Activated CD4-positive, CD25-positive, alpha-beta regulatory T cell treated with anti-CD3 and anti-CD28 coated beads, Interleukin-2, amount 50 U/mL, for 72 hours (primary cell): ENCODE measurements around the gene KRTAP5-1.
"Not testable (repeated sequence)": the region's sequence is repeated elsewhere in the genome, so short reads cannot be mapped to it uniquely, and the experiment has no call there.

ENCODE experiments used
- DNase-seq: peaks from one replicate; pipeline ENCODE4 v3.0.0; 2021

The KRTAP5-1 gene

DNA sequence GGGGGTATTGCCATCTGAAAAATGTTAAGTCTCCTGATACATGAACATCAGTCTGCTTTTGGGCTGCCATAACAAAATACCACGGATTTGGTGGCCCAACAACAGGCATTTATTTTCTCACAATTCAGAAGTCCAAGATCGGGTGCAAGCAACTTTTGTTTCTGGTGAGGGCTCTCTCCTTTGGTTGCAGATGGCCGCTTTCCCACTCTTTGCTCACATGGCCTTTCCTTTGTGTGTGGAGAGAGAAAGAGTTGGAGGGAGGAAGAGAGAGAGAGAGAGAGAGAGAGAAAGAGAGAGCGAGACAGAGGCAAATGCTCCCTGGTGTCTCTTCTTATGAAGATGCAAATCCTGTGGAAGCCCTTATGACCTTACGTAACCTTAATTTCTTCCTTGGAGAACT, 15.5 kb upstream of the KRTAP5-1 start:
- DNase-seq: no peak

DNA sequence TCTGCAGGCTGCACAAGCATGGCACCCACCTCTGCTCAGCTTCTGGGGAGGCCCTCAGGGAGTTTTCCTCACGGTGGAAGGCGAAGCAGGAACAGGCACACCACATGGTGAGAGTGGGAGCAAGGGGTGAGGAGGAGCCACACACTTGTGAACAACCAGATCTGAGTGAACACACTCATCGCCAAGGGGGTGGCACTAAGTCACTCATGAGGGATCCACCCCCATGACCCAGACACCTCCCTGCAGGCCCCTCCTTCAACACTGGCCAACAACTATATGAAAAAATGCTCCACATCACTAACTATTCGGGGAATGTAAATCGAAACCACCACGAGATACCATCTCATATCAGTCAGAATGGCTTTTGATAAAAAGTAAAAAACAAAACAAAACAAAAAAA, 13.7 kb upstream of the KRTAP5-1 start:
- DNase-seq: no peak

DNA sequence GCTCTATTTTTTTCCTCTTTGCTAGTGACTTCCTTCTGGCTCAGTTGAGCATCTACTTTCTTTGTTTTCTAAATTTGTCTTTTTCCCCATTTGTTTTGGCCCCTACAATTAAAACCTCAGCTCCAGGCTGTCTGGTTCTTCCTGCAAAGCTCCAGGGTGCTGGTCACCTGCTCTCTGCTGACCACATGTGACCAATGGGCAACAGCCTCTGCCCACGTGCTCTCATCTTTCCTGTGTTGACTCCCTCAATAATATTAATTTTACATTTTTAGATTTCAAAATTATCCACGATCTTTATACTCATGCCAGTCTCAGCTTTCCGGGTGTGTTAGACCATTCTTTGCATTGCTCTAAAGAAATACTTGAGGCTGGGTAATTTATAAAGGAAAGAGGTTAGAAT, 13.3 kb upstream of the KRTAP5-1 start:
- DNase-seq: not testable (repeated sequence)

DNA sequence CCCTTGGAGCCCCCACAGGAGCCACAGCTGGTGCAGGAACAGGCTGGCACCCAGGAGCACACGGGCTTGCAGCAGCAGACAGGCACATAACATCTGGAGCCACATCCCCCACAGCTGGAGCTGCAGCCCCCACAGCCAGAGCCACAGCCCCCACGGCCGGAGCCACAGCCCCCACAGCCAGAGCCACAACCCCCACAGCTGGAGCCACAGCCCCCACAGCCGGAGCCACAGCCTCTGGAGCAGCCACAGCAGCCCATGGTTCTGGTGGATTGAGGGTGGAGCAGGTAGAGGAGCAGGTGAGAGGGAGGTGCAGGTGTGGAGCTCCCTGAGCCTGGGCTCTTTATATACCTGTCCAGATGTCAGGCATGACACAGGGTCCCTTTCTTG, 12.9 kb upstream of the KRTAP5-1 start, which contains the start of gene KRTAP5-2:
KRTAP5-2 (minus strand) TSS at position 301 of the 387 bp plus-strand sequence; CDS start at position 257, 44 bp downstream.
- DNase-seq: no peak

DNA sequence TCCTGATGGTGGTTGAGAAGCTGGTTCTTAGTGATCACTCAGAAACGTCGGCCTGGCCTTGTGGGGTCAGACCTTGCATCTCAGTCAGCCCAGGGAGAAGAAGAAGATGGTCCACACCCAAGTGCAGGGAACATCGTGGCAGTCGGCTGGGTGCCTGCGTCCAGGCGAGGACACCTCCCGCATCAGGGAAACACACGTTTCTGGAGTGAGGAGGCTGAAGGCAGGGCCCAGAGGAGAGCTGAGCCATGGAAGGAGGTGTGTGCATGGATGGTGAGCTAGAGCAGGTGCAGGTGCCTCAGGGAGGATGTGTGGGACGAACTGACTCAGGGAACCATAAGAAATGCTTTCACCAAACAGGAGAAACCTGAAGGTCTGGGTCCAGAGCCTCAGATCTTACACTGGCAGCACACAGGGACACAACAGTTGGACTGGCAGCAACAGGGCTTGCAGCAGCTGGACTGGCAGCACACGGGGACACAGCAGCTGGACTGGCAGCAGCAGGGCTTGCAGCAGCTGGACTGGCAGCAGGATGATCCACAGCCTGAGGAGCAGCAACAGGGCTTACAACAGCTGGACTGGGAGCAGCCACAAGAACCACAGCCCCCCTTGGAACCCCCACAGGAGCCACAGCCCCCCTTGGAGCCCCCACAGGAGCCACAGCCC, 12.4 kb upstream of the KRTAP5-1 start:
- DNase-seq: no peak

DNA sequence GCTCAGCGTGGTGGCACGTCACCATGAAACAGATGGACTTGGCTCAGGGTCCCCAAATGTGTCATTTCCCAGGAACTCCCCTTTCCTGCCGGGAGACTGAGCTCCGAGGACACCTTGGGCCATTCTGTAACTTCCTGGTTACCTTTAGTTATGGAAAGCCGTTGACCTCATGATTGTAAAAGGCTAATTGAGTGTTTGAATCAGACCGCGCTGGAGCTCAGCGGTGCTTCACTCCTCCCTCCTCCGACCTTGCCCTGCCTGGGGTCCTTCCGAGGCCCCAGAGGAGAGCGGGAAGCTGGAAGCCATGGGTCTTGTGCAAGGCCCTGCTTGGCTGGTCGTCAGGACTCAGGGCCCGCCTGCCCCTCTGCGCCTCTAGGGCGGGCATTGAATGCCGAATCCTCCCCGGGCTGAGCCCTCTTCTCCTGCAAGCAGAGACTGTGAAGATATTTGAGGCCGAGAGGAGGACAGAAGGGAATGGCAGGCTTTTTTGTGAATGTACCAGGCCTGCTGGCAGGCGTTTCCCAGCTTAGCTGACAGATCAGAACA, 11.6 kb upstream of the KRTAP5-1 start:
- DNase-seq: not testable (repeated sequence)

DNA sequence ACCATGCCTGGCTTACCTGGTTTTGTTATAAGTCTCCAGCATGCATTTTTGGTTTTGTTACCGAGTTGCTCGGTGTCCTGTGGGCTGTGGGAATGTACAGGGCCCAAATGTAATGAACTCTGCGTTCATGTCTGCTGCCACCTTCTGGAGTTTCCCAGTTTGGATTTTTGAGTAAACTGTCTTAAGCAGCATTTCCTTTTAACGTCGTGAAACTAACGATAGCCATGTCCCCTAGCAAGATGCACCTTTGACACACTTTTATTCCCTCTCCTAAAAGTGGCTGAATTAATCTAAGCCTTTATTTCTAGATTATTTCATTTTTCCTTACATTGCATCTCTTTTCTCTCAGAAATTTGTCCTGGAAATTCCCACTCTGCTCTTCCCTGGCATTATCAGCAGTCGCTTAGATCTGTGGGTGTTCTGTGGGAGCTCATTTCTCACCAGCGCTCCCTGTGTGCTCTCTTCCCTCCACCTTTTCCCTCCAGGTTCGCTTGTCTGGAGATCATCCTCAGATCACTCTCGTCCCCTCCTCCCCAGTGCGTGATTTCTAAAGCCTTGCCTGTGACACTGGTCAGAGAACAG, 11.0 kb upstream of the KRTAP5-1 start:
- DNase-seq: not testable (repeated sequence)

DNA sequence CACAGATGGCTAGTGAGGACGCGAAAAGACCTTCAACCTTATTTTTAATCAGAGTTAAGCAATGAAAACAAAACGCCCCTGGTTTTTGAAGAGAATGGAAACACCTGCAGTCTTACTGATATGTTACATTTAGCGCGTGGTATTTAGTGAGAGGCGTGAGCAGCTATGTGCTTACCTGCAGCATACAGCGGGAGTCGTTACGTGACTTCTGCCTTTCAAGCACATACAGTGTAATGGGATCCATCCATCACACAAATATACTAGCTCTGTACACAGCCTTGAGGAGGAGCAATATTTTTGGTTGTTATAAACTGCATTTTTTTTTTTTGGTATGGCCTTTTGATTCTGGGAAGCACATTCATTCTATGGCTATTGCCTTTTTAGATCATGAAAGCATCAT, 7.5 kb upstream of the KRTAP5-1 start:
- DNase-seq: no peak

DNA sequence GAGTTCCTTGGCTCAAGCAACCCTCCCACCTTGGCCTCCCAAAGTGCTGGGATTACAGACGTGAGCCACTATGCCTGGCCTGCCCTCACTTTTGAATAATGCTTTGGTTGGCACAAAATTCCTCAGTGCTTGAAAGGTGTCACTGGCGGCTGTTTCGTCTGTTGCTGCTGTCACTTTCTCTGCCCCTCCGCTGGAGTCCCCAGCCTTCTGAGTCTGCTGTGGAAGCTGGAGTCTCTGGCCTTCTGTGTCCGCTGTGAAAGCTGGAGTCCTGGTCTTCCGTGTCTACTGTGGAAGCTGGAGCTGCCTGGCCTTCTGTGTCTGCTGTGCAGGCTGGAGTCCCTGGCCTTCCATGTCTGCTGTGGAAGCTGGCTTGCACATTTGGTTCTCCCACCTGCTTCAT, 4.9 kb upstream of the KRTAP5-1 start:
- DNase-seq: no peak

DNA sequence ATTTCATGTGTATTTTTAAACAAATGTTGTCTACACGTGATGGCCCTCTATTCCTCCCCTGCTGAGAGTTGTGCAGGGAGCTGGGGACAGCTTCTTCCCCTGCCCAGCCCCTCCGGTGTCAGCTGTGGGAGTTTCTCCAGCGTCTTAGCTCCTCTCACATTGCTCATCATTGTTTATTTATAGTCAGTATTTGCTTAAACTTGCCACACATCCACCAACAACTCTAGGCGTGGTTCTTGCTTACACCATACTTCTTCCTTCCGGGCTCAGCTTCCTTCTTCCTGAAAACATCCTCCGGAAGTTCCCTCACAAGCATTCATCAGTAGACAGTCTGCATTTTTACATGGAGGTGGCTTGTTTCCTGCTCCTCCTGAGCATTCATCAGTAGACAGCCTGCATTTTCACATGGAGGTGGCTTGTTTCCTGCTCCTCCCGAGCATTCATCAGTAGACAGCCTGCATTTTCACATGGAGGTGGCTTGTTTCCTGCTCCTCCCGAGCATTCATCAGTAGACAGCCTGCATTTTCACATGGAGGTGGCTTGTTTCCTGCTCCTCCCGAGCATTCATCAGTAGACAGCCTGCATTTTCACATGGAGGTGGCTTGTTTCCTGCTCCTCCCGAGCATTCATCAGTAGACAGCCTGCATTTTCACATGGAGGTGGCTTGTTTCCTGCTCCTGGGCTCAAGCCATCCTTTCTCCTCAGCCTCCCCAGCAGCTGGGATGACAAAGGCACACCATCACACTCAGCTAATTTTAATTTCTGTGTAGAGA, 4.3 kb upstream of the KRTAP5-1 start:
- not testable (repeated sequence) for DNase-seq

DNA sequence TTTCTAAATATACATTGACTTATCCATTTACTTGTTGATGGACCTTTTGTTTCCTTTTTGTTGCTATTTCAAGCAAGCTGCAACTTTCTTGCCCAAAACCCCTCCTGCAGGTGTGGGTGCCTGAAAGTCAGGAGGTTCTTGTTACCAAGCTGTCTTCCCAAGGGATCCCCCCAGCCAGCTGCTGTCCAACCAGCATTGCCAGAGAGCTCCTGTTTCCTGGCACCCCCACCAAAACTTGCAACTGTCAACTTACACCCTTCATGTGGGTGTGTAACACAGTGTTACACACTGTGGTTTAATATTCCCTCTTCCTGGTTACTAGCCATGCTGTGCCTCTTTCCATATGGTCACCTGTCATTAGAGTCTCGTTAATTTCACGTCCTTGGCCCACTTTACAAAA, 1.6 kb upstream of the KRTAP5-1 start:
- no peak for DNase-seq

DNA sequence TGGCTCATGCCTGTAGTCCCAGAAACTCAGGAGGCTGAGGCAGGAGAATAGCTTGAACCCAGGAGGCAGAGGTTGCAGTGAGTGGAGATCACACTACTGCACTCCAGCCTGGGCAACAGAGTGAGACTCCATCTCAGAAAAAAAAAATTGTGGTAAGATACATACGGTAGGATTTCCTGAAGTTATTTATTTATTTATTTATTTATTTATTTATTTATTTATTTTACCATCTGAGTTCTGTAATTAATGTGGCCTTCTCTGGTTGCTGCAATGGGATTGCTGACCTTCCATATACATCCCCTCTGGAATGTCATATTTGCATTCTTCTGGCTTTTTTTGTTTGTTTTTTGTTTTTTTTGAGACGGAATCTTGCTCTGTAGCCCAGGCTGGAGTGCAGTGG, 2.2 kb downstream of the KRTAP5-1 start:
- not testable (repeated sequence) for DNase-seq

DNA sequence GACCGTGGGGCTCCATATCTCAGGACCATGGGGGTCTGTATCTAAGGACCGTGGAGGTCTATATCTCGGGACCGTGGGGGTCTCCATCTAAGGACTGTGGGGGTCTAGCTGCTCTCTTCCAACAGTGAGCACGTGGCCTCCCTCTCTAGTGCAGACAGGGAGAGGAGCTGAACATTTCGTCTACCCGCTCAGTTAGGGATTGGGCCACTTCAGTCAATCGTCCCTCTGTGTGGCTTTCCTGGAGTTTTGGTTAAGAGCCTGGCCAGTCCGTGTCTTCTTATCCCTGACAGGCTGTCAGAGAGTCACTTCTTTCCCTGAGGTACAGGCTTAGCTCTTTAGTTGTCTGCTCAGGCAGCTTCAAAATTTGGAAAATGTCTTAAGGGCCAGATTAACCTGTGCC, 3.1 kb downstream of the KRTAP5-1 start:
- no peak for DNase-seq

DNA sequence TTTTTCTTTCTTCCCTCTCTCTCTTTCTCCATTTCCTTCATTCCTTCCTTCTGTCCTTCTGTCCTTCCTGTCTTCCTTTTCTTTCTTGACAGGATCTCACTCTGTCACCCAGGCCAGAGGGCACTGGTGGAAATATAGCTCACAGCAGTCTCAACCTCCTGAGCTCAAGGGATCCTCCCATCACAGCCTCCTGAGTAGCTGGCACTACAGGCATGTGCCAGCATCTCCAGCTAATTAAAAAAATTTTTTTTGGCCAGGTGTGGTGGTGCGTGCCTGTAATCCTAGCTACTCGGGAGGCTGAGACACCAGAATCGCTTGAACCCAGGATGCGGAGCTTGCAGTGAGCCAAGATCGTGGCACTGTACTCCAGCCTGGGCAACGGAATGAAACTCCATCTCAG, 8.3 kb downstream of the KRTAP5-1 start:
- DNase-seq: no peak

DNA sequence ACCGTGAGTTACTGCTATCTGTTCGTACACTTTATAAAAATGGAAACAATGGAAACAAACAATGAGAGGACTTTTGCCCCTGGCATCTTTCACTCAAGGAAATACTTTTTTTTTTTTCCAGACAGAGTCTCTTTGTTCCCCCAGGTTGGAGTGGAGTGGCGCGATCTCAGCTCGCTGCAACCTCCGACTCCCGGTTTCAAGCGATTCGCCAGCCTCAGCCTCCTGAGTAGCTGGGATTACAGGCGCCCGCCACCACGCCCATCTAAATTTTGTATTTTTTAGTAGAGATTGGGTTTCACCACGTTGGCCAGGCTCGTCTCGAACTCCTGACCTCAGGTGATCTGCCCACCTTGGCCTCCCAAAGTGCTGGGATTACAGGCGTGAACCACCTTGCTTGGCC, 9.3 kb downstream of the KRTAP5-1 start:
- DNase-seq: not testable (repeated sequence)

DNA sequence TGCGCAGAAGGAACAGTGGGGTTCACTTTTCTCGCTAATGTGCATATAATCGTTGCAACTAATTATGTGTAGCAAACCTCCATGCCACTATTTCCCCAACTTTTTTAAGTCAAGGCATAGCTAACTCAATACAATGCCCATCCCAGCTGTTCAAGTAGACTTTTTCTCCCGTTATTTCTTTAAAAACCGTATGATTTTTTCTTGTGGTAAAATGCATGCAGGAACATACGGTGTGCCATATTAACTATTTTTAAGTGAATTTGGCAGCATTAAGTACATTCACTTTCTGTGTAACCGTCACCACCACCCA, 10.2 kb downstream of the KRTAP5-1 start:
- DNase-seq: no peak

DNA sequence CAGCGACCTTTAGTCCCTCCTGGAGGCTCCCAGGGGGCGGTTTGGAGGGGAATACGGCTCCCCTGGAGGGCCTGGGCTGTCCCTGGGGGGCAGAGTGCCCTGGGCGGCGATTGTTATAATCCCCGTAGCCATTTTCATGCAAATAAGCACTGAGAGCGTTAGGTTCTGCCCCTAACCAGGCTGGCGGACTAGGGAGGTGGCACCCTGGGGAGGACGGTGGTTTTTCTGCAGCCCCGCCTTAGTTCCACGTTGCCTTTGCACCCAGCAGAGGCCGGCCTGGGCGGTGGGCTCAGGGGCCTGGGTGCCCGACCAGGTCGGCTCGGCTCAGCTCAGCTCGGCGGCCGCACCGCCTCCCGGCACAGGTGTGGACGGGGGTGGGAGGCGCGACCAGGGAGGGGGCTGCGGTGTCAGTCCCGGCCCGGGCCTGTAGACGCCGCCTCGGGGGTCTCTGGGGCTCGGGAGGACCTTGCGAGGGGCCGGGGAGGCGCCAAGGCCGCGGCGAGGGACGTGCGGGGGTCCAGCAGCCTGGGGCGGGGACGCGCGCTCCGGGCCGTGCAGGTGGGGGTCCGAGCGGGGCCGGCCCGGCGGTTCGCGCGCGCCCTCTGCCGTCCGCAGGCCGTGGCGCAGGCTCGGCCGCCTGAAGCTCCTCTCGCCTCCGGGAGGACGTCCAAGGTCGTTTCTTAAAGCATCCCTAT, 10.7 kb downstream of the KRTAP5-1 start:
- DNase-seq: peak; percentile 75

DNA sequence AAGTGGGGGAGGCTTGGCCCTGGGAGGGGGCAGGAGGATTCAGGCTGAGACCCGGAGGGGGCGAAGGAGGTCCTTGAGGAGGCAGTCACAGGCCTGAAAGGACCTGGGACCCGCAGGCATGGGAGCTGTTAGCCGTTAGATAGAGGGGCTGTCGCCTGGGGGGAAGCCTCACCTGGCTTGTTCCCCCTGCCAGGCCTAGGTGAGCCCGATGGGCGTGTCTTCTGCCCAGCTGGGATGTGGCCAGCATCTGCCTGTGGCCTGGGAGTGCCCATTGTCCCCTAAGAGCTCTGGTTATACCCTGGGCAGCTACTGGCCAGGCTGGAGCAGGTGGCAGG, 11.2 kb downstream of the KRTAP5-1 start:
- DNase-seq: no peak

DNA sequence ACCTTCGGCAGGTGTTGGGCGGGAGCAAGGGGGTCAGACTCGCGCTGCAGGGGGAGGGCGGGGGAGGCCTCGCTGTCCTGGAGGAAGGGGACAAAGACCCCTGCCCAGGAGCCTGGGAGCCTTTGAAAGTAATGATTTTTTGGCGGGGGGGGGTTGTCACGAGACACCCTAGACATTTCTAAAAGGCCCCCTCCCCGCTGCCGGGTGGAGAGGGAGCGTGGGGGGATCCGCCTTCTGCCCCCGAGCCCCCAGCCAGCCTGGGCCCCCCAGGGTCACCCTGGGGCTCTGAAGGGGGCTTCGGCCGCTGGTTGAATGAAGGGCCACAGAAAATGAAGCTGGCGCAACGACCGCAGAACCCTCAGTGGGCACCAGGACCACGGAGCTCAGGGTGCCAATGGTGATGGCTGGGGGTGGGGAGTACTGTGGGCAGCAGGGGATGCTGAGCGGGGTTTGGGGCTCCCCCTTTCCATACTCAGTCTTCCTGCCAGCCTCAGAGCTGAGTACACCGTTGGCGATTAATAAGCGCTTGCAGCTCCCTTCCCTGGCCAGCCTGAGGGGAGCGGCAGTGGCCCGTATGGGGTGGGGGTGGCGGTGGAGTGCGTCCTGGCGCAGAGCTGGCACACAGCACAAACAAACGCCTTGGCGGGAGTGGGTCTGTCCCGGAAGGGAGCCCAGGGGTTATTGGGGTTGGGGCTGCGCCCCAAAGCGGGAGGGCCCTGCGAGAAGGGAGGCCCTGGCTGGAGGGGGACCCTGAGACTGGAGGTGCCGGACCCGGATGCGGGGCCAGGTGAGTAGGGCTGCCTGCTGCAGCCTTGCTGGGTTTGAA, 11.8 kb downstream of the KRTAP5-1 start:
- DNase-seq: peak; percentile 51

DNA sequence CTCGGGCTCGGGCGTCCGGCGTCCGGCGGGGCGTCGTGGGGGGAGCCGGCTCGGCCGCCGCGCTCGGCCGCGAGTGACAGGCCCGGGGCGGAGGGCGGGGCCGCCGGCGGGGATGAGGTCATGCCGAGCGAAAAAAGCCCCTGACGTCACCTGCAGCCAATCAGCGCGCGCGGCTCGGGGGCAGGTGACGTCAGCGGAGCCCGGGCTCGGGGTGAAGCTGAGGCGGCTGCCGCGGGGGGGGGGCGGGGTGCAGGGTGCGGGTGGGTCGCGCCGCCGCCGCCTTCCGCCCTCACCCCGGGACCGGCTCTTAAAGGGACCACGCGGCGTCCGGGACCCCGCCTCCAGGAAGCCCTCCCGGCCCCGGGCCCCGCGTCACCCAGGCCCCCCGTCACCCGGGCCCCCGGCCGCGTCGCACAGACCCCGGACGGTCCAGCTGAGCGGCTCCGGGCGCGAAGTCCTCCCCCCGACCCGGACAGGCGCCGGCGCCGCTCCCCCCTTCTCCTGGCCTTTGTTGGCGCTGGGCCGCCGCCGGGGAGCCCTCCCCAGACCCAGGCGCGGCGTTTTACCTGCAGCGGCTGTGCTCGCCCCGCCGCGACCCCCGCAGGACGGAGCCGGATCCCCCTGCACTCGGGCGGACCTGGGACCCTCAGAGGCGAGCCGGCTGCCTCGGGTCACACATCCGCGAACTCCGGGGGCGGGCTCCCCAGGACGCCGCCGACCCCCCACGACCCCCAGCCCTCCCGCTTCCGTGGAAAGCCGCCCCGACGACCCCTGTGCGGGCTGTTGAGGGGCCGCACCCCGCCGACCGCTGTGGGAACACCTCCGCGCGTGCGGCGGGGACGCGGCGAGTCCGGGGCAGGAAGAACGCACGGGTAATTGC, 12.6 kb downstream of the KRTAP5-1 start, which contains the start of gene DUSP8:
DUSP8 (minus strand) TSS at position 75 of the 880 bp plus-strand sequence. CDS start 6,445 bp downstream, outside the sequence.
- DNase-seq: peak; percentile 92

DNA sequence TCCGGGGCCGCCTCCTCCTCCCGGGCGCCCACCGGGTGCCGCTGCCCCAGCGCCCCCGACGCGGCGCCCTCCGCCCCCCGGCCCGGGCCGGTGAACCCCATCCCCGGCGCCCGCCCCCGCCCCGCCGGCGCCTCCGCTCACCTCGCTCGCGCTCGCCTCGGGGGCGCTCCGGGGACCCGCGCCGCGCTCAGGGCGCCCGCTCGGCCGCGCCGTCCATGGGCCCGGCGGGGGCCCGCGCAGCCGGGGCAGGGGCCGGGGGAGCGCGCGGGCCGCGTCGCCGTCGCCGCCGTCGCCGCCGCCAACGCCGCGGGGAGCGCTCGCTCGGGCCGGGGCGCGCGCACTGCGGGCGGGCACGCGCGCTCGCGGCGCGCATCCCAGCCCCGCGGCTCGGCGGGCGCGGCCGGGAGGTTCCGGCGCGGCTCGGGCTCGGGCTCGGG, 13.3 kb downstream of the KRTAP5-1 start:
- no peak for DNase-seq
